GM19239 (cell line): ENCODE results near the gene USP20.

Source experiments
- DNase-seq: peaks from one replicate; pipeline ENCODE4 v3.0.0; 2011; ENCODE audit warnings: low spot score; ENCODE audit not compliant: insufficient read length
- FAIRE-seq: peaks from 2 replicates; lab custom pipeline; 2011; peaks lifted over from hg19 to GRCh38; lab: Jason Lieb, UNC

USP20 gene

GRCh38 chr9:129851821-129852220 is 16.6 kb downstream of the USP20 start:
- FAIRE-seq: no peak
- DNase-seq: no peak

DNA sequence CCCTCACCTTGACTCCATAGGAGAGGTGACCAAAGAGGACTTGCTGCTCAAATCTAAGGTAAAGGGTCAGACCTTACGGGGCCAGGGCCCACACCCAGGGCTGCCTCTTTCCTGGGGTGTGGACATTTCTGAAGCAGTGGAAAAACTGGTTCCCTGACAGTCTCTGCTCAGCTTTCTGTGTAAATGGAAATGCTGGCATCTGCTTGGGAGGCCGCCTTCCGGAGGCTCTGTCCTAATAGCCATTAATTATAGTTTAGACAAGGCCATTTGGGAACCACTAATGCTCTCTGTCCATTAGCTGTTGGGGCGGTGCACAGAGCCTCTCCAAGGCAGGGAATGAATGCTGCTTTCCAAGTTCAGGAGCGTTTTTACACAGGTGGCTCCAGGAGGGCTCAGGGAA is 17.3 kb downstream of the USP20 start:
- FAIRE-seq (no peak), DNase-seq (no peak)

DNA sequence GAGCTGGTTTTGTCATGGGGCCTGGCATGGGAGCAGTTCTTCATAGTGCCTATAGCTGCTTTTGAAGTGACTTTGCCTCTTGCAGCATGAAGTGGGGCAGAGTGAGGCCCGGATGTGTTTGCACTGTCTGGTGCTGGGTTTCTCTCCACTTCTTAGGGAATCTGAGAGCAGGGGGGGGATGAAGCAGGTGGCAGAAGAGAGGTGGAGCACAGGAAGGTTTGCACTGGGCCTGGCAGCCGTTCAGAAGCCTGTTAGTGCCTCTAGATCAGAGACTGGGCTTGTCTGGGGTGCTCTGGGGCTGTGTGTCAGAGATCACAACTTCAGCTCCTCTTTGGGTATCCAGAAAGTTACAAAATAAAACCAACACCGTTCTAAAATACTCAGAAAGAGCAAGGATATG is 18.4 kb downstream of the USP20 start:
- FAIRE-seq (no peak), DNase-seq (no peak)

DNA sequence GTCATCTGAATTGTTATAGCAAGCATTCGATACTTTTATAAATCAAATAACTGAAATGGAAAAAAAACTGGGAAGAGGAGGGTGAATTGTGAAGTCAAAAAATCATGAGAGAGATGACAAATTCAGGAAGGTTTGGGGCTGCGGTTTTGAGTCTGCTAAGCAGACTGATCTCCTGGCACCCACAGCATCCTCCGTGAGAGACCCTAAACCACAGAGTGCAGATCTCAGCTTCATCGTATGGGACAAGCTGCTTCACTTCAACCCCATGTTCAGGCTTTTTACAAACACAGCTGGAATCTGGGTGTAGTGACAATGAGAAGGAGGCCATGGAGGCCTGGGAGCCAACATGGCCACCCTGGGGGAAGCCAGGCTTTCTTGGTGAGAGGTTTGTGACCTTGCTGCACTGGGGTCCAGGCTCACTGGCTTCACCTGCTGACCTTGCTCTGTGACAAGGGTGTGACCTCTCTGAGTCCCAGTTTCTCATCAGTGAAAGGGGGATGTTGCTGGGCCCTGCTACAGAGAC is 19.4 kb downstream of the USP20 start:
- FAIRE-seq: no peak

GRCh38 chr9:129857207-129857606 is 21.9 kb downstream of the USP20 start:
- DNase-seq: no peak
- no peak for FAIRE-seq

More for the DNA sequence above, 19.4 kb downstream of the USP20 start:
- DNase-seq: no peak

DNA sequence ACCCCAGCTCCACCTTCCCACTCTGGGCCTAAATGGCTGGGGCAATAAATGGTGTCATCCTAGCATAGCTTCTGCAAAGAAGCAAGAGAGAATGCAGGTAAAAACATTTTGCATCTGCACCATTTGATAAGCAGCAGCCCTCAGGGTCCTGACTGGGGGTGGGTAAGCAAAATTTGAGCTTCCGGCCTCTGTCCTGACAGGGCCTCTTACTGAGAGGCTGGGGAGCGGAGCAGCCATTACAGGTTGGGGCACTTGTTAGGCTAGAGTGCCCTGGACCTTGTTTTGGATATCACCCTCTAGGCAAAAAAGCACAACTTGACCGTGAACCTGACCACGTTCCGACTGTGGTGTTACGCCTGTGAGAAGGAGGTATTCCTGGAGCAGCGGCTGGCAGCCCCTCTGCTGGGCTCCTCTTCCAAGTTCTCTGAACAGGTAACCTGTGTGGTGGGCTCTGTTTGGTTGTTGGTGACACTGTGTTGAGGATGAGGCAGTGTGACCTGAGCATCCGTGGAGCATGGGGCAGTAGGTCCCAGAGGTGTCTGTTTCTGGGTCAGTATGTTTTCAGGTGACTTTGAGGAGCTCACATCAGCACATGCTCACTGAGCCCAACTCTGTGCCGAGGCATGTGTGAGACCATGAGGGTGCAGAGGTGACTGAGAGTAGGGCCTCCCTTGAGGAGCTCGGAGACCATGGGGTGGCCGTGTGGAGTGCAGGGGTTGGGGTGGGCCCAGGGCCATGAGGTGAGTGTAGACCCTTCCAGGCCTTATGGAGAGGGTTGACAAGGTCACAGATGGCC is 23.1 kb downstream of the USP20 start:
- FAIRE-seq (no peak), DNase-seq (no peak)

DNA sequence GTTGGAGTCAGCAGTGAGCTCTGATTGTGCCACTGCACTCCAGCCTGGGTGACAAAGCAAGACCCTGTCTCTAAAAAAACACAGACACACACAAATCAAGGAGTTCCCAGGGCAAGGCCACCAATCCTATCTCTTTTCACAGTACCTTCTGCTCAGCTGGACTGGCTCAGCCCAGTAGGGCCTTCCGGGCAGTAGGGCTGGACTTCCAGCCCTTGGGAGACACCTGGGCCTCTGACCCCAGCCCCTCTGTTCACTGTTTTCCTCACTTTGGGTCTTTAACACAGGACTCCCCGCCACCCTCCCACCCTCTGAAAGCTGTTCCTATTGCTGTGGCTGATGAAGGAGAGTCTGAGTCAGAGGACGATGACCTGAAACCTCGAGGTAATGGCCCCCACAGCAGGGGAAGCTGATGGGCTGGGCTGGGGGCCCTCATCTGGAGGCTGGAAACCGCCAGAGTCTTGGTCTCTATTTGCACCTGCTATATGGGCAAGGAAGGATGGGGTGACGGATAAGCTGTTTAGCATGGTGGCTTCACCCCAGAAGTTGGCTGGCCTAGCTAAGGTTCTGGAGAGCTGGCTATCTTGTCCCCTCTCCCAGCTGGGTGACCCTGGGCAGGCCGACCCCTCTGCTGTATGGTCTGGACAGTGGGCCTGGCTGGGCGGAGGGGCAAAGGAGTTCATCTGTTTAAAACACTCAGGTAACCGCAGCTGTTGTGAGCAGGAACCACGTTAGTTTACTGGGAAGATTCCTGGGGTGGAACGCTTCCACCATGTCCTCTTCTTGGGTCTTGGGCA is 25.6 kb downstream of the USP20 start:
- FAIRE-seq (no peak), DNase-seq (no peak)

- FAIRE-seq (no peak), DNase-seq (no peak)
These were observed 26.2 kb downstream of the USP20 start for GRCh38 chr9:129861447-129861827.

DNA sequence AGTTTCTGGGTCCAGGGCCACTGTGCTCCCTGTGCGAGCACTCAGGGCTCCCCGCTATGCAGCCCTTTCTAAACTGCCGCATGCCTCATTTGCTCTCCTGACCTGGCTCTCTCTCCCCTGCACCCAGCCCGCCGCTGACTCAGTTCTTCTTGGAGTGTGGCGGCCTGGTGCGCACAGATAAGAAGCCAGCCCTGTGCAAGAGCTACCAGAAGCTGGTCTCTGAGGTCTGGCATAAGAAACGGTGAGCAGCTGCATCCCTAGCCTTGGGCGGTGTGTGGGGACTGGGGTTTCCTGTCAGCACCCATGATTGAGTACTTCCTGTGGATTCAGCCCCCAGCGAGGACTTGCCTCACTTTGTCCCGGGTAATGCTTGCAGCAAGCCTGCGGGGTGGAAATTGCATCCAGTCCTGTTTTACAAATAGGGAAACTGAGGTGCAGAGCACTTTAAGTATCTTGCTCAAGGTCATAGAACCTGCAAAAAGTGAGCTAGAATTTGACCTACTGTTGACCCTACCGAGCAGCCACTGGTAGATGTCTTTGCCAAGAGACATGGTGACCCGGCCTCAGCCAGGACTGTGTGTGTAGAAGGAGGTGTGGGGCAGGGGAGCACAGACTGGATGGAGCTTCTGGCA is 27.9 kb downstream of the USP20 start:
- DNase-seq: no peak
- FAIRE-seq: no peak

DNA sequence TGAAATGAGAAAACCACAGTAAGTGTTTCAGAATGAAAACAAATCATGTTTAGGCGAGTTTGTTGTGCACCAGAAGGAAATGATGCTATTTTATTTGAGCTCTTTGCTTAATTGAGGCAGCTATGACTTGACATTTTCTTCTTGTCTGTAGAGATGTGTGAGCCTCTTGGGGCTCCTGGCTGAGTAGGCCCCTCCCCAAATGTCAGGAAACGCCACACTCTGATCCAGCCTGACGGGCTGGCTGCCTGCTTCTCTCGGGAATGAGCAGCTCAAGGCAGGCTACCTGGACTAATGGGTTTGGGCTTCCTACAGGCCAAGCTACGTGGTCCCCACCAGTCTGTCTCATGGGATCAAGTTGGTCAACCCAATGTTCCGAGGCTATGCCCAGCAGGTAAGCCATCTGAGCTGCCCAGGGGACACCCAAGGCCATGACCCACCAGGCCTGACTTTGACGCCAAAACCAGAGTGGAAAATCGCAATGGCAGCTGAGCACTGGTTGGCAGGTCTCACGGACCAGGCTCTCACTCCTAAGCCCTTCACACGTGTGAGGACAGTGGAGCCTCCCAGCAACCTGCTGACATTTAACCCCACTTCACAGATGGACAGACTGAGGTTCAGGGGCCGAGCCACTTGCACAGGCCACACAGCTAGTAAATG is 29.9 kb downstream of the USP20 start:
- FAIRE-seq (no peak), DNase-seq (no peak)

- DNase-seq (no peak), FAIRE-seq (no peak)
These were observed 30.5 kb downstream of the USP20 start for GRCh38 chr9:129865668-129866320.

DNA sequence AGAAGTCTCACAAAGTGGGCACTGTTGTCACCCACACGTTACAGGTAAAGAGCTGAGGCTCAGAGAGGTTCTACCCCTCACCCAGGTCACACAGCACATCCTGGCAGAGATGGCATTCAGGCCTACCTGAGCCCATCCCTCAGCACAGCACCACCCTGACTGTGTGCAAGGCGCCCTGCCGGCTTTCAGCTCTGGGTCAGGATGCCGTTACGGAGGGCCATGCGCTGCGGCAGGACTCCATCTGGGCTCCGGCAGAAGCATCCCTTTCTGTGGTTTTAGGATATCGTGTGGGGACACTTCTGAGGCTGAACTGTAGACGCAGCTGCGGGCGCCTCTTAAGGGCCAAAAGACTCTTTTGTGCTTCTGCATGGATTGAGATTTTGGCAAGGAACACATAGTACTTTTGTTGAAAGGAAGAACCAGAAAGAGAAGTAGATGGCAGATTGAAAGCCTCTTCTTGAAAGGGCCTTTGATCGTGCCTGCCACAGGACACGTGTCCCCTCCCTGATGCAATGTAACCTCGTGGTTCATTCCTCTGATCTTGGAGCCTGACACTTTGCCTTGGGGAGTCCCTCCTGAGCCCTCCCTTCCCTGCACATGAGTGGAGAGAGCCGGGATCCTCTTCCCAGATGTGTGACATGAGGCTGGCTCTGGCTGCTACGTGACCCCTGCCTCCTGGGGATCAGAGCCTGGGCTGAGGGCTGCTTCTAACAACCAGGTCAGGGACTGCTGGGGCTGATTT is 31.3 kb downstream of the USP20 start:
- no peak for FAIRE-seq
- DNase-seq: no peak

DNA sequence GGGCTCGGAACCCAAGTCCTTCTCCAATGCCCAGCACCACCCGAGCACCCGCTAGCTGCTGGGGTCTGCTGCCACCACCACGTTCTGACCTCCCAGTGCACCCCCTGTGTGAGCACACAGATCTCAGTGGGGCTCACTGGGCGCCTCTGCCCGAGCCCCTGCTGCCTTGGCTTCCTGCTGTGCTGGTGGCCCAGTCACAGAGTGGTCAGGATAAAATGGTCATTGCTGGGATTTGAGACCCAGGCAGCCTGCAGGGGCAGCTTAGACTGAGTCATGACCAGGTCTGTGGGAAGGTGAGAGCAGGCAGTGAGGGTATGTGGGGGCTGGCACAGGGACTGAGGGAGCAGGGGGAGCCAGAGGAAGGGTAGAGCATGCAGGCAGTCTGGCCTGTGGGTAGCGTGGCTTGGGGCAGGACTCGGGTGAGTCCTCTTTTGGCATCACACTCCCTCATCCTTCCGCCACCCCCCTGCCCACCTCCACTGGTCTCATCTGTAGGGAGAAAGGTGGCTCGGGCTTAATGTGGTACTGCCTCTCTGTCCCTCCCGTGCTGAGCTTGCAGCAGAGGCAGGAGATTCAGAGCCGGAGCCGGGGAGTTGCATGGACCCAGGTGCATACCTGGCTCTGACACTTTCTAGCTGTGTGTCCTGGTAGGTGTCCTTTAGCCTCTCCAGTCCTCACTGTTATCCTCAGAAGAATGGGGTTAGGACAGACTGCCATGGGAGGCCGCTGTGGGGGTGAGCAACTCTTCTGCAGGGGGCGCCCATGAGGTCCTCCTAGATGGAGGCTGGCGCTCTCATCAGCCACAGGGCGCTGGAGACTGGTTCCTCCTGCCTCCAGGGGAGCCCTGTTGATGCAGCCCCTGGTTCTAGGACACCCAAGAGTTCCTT is 32.1 kb downstream of the USP20 start:
- DNase-seq (no peak), FAIRE-seq (no peak)

- no peak for DNase-seq
- FAIRE-seq: no peak
These were observed 33.0 kb downstream of the USP20 start for GRCh38 chr9:129868023-129868871.

- FAIRE-seq (no peak), DNase-seq (no peak)
These were observed 33.7 kb downstream of the USP20 start for GRCh38 chr9:129868872-129869486.

- no peak for DNase-seq
- FAIRE-seq: no peak
These were observed 34.6 kb downstream of the USP20 start for GRCh38 chr9:129869585-129870501.
